Ishikawa (cell line): ENCODE data around the gene HOXB1.

ENCODE experiments used
- CEBPB ChIP-seq: IDR thresholded peaks from 2 replicates; pipeline ENCODE4 v1.6.1; 2012
- CREB1 ChIP-seq: IDR thresholded peaks from 2 replicates; pipeline ENCODE4 v1.6.1; 2012; ENCODE audit warnings: low read depth
- EGR1 ChIP-seq: IDR thresholded peaks from 2 replicates; pipeline ENCODE4 v1.6.1; 2012
- EP300 ChIP-seq: IDR thresholded peaks from 2 replicates; pipeline ENCODE4 v1.6.1; 2012; ENCODE audit warnings: borderline replicate concordance
- FOXM1 ChIP-seq: IDR thresholded peaks from 2 replicates; pipeline ENCODE4 v1.6.1; 2012; ENCODE audit warnings: low read depth, borderline replicate concordance
- MAX ChIP-seq: IDR thresholded peaks from 2 replicates; pipeline ENCODE4 v1.6.1; 2012
- NFIC ChIP-seq: IDR thresholded peaks from 2 replicates; pipeline ENCODE4 v1.6.1; 2012
- RAD21 ChIP-seq: IDR thresholded peaks from 2 replicates; pipeline ENCODE4 v1.6.1; 2012; ENCODE audit warnings: low read depth
- TAF1 ChIP-seq: IDR thresholded peaks from 2 replicates; pipeline ENCODE4 v1.6.1; 2012; ENCODE audit warnings: low read depth, mild to moderate bottlenecking
- TCF12 ChIP-seq: IDR thresholded peaks from 2 replicates; pipeline ENCODE4 v1.6.1; 2012; ENCODE audit warnings: low read depth
- YY1 ChIP-seq: IDR thresholded peaks from 2 replicates; pipeline ENCODE4 v1.6.1; 2012; ENCODE audit warnings: low read depth
- ZBTB7A ChIP-seq: IDR thresholded peaks from 2 replicates; pipeline ENCODE4 v1.6.1; 2012; ENCODE audit warnings: low read depth
- TF ChIP-seq, protein P1 (sequence below): IDR thresholded peaks from 2 replicates; pipeline ENCODE4 v1.6.1; 2012; ENCODE audit warnings: low read depth, mild to moderate bottlenecking
- TF ChIP-seq, protein P2 (sequence below): IDR thresholded peaks from 2 replicates; pipeline ENCODE4 v1.6.1; 2012

GRCh38 chr17:48488548-48489106, 42.2 kb downstream of the HOXB1 start:
- TF ChIP-seq, protein P1, sequence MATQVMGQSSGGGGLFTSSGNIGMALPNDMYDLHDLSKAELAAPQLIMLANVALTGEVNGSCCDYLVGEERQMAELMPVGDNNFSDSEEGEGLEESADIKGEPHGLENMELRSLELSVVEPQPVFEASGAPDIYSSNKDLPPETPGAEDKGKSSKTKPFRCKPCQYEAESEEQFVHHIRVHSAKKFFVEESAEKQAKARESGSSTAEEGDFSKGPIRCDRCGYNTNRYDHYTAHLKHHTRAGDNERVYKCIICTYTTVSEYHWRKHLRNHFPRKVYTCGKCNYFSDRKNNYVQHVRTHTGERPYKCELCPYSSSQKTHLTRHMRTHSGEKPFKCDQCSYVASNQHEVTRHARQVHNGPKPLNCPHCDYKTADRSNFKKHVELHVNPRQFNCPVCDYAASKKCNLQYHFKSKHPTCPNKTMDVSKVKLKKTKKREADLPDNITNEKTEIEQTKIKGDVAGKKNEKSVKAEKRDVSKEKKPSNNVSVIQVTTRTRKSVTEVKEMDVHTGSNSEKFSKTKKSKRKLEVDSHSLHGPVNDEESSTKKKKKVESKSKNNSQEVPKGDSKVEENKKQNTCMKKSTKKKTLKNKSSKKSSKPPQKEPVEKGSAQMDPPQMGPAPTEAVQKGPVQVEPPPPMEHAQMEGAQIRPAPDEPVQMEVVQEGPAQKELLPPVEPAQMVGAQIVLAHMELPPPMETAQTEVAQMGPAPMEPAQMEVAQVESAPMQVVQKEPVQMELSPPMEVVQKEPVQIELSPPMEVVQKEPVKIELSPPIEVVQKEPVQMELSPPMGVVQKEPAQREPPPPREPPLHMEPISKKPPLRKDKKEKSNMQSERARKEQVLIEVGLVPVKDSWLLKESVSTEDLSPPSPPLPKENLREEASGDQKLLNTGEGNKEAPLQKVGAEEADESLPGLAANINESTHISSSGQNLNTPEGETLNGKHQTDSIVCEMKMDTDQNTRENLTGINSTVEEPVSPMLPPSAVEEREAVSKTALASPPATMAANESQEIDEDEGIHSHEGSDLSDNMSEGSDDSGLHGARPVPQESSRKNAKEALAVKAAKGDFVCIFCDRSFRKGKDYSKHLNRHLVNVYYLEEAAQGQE = no peak
- TF ChIP-seq EGR1 (no peak), NFIC (no peak), MAX (no peak), RAD21 (no peak), FOXM1 (no peak), TCF12 (no peak), ZBTB7A (no peak), CEBPB (no peak), EP300 (no peak), TAF1 (no peak), YY1 (no peak), CREB1 (no peak)
- TF ChIP-seq, protein P2, sequence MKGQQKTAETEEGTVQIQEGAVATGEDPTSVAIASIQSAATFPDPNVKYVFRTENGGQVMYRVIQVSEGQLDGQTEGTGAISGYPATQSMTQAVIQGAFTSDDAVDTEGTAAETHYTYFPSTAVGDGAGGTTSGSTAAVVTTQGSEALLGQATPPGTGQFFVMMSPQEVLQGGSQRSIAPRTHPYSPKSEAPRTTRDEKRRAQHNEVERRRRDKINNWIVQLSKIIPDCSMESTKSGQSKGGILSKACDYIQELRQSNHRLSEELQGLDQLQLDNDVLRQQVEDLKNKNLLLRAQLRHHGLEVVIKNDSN = no peak
